Activated CD4-positive, CD25-positive, alpha-beta regulatory T cell treated with anti-CD3 and anti-CD28 coated beads, Interleukin-2, amount 50 U/mL, for 16 hours (primary cell): ENCODE data around the gene SCYL1.
"Not testable (repeated sequence)": the region's sequence is repeated elsewhere in the genome, so short reads cannot be mapped to it uniquely, and the experiment has no call there.

Source experiments
- DNase-seq: peaks from one replicate; pipeline ENCODE4 v3.0.0-alpha.2; 2020; ENCODE audit warnings: low read depth, low spot score

The SCYL1 gene

DNA sequence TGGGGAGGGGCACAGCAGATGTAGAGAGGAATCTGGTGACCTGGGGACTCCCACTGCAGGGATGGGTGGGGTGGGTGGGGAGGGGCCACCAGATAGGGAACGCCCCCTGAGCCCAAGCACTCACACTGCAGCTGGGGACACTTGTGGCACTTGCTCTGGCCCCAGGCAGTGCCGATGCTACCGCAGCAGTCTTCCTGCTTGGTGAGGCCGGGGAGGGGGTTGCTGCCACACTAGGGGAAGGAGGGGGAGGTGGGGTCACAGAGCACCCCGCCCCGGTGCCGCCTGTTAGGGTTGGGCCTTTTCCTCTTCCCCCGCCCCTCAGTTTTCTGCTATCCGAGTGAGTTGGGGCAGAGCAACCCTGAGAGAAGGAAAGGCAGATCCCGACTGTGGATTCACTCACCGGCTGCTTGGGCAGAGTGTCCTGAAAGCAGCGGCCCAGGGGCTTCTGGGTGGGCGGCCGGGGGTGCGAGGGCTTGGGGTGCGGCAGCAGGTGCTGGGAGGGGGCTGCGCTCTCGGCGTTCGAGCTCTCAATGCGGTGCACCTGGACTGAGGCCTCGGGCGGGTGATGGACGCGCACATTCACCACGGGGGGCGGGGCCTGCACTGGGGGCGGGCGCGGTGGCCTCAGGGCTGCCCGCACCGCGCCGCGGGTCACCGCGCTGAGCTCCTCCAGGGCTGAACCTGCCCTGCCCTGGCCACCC is 28.6 kb downstream of the SCYL1 start:
- peak; percentile 35 for DNase-seq

- DNase-seq = no peak
Measured at GRCh38 chr11:65554057-65554818, 29.4 kb downstream of the SCYL1 start.

DNA sequence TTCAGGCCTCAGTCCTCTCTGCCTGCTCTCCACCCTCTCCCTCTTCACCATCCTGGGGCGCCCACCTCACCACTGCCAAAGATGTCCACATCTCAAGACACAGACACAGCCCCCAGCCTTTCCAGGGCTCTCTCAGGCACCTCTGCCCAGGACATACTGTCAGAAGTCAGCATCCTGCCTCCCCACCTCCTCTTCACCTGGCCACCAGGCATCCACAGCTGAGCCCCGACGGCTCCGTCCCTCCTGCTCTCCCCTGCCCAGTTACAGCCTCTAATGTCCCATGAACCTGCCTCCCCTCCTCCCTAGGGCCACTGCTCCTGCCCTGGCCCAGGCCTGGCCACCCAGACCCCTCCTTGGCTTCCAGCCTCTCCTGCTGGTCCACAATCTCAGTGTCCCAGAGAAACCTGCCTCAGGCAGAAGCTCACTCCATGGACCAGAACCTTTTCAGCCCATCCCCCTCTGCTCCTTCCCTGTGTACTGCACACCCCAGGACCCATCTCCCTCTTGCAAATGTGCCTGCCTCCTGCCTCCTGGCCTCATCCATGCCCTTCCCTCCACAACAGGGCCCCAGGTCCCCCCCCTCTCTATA is 30.1 kb downstream of the SCYL1 start:
- DNase-seq = no peak

- no peak for DNase-seq
Measured at GRCh38 chr11:65555693-65556231, 30.9 kb downstream of the SCYL1 start.

DNA sequence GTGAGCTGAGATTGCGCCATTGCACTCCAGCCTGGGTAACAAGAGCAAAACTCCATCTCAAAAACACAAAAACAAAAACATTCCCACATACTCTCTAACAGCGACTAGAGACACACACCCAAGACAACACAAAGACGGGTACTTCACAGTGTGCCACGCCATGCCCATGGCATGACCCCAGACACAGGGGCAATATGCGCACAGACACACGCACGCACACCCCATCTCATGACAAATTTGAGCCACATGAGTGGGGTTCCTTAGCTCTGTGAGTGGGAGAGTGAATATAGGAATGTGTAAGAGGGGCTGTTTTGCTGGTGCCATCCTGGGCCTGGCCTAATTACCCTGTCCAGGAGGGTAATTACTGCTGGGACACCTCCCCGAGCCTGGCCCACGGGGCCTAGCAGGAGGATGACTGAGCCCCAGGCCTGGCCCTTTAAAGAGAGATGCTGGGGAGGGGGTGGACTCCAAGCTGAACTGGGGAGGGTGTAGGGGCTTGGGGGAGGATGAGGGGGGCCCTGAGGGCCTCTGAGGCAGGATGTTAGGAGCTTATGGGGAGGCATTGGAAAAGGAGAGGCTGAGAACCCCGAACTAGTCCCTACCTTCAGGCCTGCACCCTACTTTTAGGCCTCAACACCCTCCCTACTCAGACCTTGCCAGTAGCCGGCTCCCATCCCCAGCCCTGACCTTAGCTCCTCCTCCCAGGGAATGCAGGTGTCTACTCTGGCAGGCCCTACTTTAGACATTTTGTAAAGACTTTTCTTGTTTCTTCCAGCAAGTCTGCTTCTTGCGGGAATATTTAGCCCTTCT is 31.8 kb downstream of the SCYL1 start:
- DNase-seq = no peak

DNA sequence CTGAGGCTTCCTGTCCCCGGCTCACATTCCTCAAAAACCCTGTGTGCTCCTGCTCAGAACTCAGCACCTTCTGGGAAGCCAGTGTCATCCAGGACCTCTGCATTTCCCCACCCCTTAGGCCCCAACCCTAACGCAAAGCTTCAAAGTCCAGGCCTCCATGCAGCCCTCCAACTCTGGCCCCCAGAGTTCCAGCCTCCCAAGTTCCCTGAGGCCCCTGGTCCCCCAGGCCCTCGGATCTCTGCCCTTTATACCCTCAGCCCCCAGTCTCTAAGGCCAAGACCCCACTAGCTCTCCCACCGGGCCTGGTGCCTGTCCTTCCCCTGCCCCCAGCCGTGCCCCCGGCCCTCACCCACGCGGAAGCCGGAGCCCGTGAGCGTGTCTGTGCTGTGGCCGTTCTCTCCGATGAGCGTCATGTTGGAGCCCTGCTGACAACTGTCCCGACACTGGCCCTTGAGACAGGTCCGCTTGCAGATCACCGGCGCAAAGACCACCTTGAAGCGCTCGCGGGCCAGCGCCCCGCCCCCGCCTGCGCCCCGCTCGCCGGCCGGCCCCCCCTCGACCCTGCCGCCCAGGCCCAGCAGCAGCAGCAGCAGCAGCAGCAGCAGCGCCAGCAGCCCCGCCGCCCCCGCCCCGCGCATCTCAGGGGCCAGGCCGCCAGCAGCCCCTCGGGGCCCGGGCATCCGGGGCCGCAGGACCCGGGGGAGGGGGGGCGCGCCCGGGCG is 32.6 kb downstream of the SCYL1 start:
- DNase-seq = no peak

DNA sequence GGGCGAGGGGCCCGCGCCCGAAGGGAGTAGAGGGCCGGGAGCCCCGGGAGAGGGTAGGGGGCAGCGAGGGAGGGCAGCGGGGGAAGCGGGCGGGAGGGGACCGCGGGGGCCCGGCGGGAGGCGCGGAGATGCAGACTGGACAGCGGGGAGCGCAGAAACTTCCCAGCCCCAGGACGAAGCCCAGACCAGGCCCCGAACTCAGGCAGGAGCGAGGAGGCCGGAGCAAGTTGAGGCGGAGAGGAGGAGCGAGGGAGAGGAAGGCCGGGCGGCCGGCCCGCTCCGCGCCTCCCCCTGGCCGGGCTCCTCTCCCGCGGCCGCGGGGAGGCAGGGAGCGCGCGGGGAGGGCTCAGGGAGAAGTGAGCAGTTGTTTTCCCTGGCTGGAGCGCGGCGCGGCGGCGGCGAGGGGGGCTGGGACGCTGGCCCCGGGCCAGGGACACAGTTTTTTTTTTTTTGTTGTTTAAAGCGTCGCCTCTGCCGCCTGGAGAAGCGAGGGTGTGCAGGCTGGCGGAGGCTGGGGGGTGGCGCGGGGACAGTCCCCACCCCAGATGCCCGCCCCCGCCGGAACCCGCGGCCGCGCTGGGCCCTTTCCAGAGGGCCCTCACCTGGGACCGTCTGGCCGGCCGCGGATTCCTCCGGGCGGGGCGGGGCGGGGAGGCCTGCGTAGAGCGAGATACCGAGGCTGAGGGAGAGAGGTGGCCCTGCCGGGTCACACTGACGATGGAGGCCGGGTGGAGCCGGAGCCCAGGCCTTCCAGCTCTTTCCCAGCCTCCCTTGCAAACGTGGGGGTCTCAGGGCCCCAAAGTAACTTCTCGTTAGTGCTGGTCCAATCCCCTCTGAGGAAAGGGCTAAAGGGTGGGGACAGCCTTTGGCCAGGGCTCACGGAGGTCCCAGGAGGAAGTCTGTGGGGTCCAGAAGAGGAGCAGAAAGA is 33.4 kb downstream of the SCYL1 start, which contains the start of gene LTBP3:
LTBP3 (minus strand) TSS at position 358 of the 928 bp plus-strand sequence. CDS start 400 bp downstream, outside the sequence.
- no peak for DNase-seq

- DNase-seq = no peak
Measured at GRCh38 chr11:65558930-65559509, 34.1 kb downstream of the SCYL1 start.

- no peak for DNase-seq
Measured at GRCh38 chr11:65559535-65559934, 34.7 kb downstream of the SCYL1 start.

GRCh38 chr11:65559951-65560537 is 35.2 kb downstream of the SCYL1 start:
- no peak for DNase-seq

GRCh38 chr11:65560555-65561418 is 35.9 kb downstream of the SCYL1 start:
- DNase-seq = no peak

- DNase-seq = no peak
Measured at GRCh38 chr11:65562020-65562419, 37.1 kb downstream of the SCYL1 start.

- no peak for DNase-seq
Measured at GRCh38 chr11:65562788-65563187, 37.9 kb downstream of the SCYL1 start.

DNA sequence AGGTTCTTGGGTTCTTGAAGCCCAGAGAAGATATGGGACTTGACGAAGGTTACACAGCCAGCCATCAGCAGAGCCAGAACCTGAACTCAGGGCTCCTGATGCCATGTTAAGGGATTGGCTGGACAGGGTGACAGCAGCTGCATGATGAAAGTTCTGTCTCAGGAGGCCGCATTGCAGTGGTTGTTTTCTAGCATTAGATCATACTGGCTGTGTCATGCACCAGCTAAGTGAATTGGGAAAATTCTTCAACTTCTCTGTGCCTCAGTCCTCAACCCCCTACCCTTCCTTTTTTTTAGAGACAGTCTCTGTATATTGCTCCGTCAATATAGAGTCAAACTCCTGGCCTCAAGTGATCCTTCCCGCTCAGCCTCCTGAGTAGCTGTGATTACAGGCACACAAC is 38.7 kb downstream of the SCYL1 start:
- no peak for DNase-seq

DNA sequence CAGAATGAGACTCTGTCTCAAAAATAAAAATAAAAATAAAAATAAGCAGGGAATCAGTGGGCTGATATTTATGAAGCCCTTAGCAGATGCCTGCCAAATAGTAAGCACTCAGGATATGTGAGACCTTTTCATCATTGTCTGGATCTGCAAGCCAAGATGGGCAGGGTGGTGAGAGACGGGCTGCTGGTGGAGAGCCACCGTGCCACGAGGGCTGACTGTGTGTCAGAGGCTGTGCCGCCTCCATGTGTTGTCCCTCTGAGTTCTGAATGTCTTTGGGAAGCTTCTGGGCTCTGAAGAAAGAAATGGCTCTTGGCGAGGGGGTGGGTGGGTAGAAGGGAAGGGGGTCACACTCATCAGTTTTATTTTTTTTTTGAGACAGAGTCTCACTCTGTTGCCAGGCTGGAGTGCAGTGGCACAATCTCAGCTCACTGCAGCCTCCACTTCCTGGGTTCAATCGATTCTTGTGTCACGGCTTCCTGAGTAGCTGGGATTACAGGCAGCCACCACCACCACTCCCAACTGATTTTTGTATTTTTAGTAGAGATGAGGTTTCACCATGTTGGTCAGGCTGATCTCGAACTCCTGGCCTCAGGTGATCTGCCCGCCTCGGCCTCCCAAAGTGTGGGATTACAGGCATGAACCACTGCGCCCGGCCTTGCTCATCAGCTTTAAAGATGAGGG is 40.1 kb downstream of the SCYL1 start:
- DNase-seq = not testable (repeated sequence)

- no peak for DNase-seq
Measured at GRCh38 chr11:65565624-65566453, 41.0 kb downstream of the SCYL1 start.
